HG03039 (cell line): Measurements from ENCODE around the gene EFNA3.
"Not testable (repeated sequence)": the region's sequence is repeated elsewhere in the genome, so short reads cannot be mapped to it uniquely, and the experiment has no call there.

Experiments used
- ATAC-seq: cut with Tn5 transposase; IDR thresholded peaks from one replicate; pipeline ENCODE4 v1.9.1; 2021; ENCODE audit warnings: mild to moderate bottlenecking, moderate library complexity; ENCODE audit not compliant: unreplicated experiment

EFNA3 gene

DNA sequence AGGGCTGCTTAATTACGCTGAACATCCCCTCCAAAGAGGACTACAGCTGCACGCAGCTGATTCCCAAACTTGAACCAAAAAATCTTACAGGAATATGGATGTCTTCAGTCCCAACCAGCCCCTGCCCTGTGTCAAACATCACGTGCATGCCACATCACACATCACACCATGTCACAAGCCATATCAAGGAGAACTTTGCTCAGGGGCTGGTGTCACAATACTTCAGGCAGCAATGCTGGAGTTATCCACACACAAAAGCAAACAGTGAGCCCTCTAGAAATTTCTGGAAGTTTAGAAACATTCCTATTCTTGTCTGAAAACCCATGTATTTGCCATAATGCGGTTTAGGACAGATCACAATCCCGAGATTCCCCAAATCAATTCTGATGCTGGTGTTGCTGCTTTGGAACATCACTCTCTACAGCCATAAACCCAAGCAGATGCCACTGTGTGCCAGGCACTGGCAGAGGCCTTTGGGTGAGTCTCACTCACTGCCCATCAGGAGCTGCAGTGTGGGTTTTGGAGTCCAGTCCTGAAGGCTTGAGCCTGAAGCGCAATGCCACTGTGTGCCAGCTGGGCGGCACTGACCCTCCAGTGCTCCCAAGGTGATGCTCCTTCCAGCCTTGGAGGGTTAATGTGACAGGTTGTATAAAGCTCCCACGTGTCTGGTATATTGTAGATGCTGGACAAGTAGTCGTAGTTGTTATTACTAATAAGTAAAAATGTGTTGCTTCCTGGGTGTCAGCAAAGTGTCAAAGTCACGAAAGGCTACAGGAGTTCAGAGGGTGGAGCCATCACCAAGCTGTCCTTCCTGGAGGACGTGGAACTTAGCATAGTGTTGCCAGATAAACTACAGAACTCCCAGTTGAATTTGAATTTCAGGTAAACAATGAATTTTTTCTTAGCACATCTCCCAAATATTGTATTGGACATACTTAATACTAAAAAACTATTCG is 28.9 kb downstream of the EFNA3 start:
- no peak for ATAC-seq

DNA sequence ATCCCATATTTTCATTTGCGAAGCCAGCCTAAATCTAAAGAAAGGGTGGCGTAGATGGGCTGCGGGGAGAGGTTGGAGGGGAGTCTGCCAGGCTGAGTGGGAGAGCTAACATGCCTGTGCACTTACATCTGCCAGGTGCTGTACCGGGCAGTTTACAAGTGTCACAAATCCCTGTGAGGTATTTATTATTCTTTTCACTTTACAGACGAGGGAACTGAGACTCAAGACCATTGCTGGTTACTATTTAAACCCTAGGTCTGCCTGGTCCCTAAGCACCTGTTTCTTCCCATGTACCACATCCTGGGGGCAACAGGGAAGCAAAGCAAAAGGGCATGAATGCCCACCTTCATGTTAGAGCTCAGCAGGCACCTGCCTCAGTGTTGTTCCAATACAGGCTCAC is 29.7 kb downstream of the EFNA3 start:
- no peak for ATAC-seq

DNA sequence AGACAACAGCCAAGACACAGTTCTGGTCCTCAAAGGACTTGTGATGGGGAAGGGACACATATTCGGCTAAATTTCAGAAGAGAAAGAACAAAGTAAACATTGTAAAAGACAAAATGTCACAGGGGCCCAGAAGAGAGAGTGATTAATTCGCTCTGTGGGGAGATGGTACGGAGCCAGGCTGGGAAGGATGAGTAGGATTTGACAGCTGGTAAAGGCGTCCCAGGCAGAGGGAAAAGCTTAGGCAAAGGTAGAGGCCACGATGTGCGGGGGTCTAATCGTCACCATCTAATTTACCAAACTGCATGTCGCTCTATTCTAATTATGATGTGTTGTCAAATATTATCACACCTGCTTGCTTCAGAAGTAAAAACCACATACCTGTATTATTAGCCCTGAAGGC is 31.7 kb downstream of the EFNA3 start:
- no peak for ATAC-seq

DNA sequence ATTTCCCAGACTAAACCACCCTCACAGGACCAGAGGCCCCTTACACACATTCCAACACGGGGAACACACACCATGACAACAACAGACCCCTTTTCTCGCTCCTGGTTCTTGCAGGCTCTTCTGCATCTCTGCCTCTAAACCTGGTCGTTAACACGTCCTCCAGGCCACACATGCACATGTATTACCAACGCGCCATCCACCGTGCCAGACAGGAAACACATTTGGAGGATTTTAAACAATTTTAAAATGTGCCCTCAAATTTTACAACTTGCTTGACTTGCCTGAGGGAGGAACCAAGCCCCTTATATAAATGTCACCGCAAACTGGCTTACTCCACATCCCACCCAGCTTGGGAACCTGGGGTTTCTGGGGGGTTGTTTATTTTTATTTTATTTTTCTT is 32.2 kb downstream of the EFNA3 start:
- no peak for ATAC-seq

DNA sequence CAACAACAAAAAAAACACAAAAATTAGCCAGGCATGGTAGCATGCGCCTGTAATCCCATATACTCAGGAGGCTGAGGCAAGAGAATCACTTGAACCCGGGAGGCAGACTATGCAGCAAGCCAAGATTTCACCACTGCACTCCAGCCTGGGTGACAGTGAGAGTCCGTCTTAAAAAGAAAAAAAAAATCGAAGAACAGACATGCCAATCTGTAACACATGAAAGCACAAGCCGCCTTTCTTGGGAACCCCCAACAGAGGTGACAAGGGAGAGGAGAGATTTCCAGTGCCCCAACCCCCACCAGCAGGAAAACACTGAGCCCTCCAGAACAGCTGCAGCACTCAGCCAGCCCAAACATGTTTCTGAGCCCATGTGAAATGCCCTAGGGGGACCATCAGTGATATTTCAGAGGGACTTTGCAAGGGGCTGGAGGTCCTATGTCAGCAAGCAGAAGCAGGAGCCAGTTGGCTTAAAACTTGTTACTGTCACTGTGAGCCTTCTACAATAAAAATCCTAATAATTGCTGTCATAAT is 34.9 kb downstream of the EFNA3 start:
- no peak for ATAC-seq

DNA sequence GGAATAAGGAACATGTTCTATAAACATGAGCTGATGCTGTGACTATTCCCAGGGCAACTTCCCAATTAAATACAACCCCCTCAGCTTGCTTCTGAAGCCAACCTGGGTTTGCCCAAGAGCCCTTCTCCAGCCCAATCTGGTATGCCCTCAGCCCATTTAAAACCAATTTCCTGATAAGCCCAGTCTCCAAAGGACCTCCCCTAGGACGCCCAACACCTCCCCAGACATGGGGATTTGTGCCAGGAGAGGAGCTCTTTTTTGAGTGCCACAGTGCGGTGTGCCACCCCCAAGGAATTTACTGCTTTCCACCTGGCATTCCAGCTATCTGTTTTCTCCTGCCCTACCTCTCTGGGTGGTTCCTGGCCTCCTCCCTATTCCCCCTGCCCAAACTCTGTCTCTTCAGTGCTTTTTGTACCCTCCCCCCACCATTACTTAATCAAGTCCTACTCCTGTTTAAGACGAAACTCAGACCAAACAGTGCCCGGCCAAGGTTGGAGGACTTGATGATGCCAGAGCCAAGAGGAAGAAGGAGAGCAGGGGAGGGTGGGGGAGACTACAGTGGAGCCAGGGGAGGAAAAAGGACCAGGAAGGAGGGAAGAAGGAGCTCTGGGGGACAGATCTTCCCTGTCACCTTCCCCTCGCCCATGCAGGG is 37.6 kb downstream of the EFNA3 start:
- ATAC-seq, result no peak

DNA sequence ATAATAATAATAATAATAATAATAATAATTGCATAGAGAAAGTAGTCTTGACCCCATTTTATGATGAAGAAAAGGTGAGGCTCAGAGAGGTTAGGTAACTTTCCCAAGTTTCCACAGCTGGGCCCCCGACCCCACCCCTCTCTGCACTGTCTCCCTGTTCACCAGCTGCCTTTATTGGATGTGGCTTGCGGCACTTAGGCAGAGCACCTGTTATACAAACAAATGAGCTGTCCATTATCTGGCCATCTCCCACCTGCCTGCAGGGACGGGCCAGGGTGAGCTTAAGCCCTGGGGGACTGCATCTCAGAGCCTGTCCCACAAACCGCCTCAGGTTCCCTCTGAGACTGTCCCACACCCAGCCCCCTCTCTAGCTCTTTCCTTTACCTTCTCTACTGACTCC is 39.0 kb downstream of the EFNA3 start:
- no peak for ATAC-seq

DNA sequence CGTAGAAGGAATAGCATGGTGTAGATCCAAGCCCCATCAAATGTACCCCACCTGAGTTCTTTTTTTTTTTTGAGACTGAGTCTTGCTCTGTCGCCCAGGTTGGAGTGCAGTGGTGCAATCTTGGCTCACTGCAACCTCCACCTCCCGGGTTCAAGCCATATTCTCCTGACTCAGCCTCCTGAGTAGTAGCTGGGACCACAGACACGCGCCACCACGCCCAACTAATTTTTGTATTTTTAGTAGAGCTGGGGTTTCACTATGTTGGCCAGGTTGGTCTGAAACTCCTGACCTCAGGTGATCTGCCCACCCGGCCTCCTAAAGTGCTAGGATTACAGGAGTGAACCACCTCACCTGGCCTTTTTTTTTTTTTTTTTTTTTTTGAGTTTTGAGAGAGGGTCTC is 39.5 kb downstream of the EFNA3 start:
- ATAC-seq, result not testable (repeated sequence)

DNA sequence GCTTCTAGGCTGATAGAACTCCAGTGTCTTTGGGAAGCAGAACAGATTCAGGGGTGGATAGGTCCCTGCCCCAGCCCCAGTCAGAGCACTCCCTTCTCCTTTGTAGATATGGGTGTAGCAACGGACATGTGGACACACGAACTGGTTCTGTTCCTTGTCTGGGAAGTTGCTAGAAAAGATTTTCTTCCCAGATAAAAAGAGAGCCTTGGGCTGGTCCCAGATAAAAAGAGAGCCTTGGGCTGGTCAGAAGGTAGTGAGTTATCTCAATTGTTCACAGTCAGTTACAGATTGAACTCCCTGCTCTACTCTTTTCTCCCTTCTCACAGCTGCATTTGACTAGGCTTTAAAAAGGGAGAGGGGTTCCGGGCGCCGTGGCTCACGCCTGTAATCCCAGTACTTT is 41.6 kb downstream of the EFNA3 start:
- no peak for ATAC-seq

DNA sequence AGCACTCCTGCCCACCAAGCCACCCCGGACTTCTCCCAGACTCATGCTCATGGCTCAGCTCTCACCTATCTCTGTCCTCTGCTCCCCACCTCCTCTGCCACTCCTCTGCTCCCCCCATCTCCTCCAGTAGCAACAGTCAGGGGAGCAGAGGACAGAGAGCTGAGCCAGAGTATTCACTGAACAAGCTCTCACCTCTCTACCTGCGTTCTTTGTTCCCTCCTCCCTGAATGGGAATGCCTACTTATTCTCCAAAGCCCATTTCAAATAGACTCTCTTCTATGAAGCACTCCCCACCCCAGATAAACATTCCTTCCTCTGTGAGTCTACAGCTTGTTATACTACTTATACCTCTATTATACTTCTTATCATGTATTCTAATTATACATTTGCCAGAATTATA is 42.6 kb downstream of the EFNA3 start:
- no peak for ATAC-seq

DNA sequence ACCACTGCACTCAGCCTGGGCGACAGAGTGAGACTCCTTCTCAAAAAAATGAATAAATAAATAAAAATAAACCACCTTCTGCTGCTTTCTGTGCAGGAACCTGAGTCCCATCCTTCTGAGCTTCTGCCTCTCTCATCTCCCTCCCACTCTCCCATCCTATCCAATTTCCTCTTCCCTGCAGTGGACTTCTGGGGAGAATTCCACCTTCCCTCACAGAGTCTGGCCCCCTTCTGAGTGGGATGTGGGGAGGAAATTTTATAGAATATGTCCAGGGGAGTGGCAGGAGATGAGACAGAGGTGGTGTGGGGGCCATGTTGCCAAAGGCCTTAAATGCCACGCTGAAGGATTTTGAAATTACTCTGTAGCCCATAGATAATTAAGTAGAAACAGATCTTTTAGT is 43.7 kb downstream of the EFNA3 start:
- no peak for ATAC-seq

DNA sequence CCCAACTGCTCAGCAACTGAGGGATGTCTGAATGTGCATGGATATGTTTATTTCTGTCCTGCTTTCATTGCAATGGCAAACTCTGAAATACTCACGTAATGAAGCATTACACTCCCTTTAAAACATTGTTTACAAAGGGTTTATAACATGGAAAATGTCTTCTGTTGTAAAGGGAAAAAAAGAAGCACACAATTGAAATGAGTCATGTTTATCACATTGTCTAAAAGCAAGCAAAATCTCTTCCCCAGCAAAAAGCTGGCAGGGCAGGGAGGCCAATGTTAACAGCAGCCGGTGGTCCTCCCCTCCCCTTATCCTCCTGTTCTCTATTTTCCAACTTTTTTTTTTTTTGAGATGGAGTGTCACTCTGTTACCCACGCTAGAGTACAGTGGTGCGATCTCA is 45.2 kb downstream of the EFNA3 start:
- no peak for ATAC-seq

DNA sequence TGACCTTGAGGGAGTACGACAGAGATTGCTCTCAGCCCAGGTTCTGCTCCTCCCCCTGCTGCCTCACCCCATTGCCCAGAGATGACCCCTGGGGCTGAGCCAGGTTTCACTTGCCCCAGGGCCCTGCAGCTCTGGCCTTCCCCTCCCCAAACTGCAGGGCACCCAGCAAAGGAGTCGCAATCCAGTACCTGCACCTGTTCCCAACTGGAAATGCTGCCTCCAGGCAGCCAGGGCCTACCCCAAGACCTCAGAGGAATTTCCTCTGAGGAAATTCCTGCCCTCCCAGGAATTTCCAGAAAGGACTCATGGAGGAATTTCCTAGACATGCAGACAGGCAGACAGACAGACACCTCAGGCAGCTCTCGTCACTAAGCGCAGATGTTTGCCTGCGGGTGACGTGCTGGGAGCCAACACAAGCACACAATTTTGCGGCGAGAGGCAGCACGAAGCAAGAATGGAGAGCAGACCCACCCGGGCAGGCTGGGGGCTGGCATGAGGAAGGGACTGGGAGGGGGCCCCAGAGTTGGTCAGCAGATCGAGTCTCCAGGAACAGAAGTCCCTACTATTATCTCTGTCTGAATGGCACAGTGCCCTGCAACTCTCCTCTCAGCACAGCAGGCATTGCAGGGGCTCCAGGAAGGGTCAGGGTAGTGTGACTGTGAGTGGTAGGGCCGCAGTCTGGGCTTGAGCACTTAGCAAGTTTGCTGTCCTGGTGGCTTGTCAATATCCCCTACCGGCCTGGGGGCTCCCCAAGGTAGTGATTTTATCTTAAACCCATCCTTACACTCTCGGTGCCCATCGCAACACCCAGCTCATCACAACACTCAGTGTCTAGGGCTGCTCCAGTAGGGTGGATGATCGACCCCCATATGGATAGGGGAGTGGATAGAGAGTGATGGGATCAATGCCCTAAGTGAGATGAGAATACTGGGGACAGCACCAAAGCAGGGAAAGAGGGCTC is 46.1 kb downstream of the EFNA3 start:
- ATAC-seq, result no peak

DNA sequence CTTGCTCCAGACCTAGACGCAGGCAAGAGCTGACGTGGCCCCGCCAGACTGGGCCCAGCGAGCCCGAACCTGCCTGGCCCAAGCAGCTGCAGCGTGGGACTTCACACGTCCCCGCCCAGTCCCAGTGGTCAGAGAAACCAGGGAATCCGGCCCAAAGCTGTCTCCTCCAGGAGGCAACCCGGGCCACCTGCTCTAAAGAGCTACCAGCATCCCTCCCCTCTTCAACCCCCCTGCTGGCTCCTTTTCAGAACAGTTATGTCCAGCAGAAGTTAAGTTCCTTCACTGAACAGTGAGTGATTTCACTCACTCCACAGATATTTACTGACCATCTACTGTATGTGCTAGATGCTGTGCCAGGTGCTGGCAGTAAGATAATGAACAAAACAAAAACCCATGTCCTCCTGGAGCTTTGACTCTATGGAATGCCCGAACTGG is 46.9 kb downstream of the EFNA3 start:
- no peak for ATAC-seq

DNA sequence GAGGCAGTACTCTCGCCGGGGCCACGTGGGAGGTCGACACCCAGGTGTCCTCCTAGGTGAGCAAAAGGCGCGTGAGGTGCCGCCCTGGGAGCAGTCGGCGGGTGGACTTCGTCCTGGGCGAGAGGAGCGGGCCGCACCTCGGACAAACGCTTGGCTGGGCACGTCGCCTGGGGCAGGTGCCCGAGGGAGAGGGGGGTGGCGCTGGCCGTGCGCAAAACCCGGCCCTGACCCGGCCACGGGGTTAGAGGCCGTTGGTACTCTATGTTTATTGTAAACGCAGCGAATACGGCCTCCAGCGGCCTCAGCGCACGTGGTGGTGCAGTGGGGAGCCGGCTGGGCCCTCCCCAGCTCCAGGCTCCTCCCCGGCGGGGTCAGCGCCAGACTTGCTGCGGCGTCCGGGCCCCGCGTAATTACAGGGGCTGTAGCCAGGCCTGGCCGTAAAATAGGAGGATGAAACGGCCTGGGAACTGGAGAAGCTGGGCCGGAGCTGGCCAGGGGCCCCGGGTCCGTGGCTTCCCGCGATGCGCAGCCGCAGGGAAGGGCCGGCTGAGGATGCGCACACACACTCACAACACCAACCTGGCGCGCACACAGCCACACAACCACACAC is 47.4 kb downstream of the EFNA3 start:
- ATAC-seq, result no peak

DNA sequence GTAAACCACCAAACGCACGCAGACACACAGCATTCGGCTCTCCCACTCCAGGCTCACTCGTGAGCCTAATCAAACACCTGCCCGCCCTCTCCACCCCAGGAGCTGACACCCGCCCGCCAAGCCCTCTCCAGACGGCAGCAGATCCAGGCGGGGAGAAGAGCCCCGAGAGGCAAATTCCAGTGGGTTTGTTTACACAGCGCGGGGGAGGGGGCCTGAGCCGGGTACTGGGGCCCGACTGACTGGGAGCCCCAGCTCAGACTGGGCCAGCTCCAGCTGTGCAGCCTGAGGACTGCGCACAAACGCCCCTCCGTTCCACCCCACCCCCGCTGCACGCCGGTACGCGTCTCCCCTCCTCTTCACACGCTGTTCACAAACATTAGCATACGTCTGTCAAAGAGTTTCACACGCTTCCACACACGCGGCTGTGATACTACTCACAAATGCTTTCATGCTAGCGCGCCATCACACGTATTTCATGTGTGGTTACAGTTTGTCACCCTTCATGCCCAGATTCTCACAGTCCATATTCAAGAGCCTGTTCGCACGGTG is 48.0 kb downstream of the EFNA3 start:
- no peak for ATAC-seq

DNA sequence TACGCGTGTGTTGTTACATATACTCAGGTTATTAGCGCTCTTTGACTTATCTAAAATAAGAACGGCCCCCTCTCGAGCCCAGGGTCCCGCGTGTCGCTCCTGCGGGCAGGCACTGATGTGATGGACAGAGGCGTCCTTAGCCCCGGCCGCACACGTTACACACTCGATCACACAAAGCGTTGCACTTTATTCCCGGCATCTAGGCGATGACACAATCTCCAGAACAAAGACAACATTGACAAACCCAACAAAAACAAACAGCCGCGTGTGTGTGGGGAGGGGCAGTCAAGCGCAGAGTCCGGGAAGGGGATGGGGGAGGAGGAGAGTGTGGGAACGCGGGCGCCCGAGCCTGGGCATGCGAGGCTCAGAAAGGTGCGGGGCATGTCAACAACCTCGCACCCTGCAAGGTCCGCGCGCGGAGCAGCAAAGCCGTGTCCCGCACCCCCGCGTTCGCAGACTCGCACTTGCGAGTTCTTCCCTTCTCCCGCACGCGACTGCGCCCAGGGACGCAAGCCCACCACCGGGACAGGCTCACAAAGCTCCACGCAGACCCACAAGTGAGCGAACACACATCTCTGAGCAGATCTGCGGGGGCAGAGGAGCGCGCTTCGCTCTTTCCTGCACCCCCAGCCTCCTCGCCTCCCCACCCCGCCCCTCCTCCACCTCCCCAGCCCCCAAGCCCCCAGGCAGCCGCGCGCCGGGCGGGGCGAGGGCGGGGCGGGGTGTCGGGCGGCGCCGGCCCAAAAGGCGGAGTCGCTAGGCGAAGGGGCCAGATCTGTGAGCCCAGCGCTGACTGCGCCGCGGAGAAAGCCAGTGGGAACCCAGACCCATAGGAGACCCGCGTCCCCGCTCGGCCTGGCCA is 48.7 kb downstream of the EFNA3 start, which contains the start of gene EFNA1:
Gene EFNA1 (plus strand): TSS at position 772 of the 862 bp plus-strand sequence. CDS start 102 bp downstream, outside the sequence.
- no peak for ATAC-seq

DNA sequence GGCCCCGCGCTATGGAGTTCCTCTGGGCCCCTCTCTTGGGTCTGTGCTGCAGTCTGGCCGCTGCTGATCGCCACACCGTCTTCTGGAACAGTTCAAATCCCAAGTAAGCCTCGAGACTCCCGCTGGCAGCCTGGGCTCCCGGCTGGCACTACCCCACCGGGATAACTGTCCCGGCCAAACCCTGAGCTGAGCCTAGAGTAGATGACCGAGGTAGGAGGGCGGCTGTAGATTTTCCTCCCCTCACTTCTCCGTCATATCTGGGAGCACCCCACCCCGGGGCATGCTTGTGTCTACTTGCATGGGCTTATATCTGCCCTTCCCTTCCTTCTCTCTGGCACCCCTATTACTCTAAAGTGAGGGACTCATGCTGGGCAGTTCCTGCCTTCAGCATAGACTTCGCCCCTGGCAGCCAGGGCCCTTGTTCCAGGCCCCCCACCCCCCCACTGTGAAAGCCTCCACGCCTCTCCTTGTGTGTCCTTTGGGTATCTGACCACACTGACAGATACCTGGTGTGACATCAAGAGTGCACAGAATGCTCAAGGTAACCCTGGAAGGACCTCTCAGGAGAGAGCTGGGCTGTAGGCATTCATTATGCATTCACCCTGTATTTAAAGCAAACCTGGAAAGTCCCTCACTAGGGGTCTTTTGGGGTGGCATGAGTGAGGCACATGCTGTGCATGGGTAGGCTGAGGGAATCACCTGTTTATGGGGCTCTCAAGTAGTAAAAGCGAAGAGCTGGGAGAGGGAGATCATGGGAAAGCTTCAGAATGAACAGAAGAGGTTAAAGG is 49.5 kb downstream of the EFNA3 start:
- no peak for ATAC-seq
